GM21529 (cell line): ENCODE results near the gene CHTF18.
"Not testable (repeated sequence)": the region's sequence is repeated elsewhere in the genome, so short reads cannot be mapped to it uniquely, and the experiment has no call there.

Experiments
- ATAC-seq: cut with Tn5 transposase; IDR thresholded peaks from one replicate; pipeline ENCODE4 v1.9.1; 2021; ENCODE audit not compliant: unreplicated experiment

The CHTF18 gene

GRCh38 chr16:775236-775796 is 13.1 kb upstream of the CHTF18 start:
- ATAC-seq: no peak

DNA sequence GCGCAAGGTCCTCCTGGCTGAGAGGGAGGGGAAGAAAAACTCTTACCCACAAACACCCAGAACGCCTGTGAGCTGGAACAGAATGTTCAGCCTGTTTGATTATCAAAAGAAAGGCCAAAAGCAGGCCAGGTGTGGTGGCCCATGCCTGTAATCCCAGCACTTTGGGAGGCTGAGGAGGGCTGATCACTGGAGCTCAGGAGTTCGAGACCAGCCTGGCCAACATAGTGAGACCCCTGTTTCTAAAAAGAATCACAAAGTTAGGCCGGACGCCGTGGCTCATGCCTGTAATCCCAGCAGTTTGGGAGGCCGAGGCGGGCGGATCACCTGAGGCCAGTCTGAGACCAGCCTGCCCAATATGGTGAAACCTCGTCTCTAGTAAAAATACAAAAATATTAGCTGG is 12.1 kb upstream of the CHTF18 start:
- not testable (repeated sequence) for ATAC-seq

- no peak for ATAC-seq
These were observed 11.6 kb upstream of the CHTF18 start for GRCh38 chr16:776824-777223.

DNA sequence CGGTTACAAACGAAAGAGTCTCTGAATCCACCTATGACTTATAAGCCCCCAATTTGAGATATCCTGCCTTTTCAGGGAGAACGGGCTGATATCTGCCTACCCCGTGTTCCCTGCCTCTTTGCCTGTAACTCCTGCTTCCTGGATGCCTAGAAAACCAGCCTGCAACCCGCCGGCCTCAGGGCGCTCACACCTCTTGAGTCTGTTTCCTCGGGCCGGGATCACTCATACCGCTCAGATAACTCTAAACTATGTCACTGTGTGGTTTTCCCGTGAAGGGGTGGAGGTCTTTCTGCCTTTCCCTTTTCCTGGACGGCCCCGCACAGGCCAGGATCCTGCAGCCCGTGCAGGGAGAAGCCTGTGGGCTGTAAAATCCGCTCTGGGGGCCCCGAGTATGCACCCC is 10.6 kb upstream of the CHTF18 start:
- ATAC-seq: no peak

DNA sequence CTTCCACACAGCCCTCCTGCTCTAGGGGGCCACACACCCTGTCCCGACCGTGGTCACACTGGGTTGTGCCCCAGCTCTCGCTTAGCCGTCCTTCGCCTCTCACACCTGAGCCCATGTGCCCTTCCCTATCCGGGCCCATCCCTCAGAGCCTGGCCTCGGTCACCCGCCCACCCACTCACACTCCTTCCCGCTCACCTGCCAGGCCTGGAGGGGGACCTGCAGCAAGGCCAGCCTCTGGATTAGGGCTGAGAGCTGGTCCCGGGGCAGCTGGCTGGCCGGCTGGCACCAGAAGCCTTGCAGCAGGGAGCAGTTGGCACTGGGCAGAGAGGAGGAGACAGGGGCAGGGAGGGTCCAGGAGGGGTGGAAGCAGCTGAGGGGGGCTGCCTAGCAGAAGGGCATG is 10.0 kb upstream of the CHTF18 start:
- no peak for ATAC-seq

DNA sequence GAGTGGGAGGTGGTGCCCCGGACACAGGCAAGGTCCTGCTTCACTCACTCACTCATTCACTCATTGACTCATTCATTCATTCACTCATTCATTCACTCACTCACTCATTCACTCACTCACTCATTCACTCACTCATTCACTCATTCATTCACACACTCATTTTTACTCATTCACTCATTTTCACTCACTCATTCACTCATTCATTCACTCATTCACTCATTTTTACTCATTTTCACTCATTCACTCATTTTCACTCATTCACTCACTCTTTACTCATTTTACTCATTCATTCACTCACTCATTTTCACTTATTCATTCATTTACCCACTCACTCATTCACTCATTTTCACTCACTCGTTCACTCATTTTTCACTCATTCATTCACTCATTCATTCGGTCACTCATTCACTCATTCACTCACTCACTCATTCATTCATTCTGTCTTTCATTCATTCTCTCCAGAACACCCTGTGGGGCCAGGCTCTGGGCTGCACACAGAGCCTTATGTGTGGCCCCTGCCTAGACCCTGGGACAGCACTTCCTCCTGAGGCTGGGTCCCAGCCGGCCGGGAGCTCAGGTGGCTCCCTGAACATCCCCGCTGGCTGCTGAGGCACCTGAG is 9.4 kb upstream of the CHTF18 start:
- no peak for ATAC-seq

DNA sequence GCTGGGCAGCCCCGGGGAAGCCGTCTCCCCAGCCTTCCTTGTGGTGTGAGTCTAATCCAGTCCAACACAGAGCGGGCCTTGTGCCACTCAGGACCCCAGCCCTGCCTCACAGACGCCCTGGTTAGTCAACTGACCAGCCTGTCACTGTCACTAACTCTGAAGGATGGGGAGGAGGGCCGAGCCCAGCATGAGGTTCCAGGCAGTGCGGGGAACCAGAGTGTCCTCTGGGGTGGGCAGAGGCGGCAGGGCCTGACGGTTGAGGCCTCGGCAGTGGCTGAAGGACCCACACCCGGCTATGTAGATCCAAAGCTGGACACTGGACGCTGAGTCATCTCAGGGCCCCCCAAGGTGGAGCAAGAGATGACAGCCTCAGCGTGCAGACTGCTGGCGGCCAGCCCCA is 8.9 kb upstream of the CHTF18 start:
- no peak for ATAC-seq

DNA sequence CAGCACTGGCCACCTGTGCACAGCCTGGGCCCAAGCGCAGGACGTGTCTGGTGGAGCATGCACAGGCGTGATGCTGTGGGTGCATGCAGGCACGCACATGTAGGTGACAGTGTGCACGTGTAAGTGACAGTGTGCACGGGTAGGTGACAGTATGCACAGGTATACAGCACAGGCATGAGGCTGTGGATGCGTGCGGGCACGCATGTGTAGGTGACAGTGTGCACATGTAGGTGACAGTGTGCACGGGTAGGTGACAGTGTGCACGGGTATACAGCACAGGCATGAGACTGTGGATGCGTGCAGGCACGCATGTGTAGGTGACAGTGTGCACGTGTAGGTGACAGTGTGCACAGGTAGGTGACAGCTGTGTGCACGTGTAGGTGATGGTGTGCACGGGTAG is 8.1 kb upstream of the CHTF18 start:
- ATAC-seq: no peak

DNA sequence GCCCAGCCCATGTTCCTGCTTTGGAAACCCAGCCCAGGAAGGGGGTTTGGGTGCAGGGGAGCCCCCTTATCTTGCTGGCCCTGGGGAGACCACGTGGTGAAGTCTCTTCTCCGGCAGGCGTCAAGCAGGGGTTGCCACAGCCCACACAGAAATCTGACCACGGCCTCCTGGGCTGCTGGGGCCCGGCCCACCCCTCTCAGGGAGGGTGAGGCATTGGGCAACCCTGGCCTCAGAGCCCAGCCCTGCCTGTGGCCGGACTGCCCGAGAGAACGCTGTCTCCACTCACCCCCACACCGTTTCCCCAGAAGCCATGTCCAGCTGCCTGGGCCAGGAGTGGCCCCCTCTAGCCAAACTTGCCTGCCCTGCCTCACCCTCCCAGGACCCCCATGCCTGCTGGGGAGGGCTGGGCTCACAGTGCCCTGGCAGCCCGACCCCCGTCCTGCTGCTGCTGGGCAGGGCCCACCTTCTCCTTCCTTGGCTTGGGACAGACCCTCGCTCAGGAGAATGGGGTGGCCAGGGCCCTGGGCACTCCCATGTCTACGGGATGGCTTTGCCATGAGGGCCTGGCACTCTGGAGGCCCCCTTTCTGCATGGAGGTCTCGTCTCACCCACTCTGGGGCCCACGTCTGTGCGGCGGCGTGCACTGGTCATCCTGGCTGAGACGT is 6.9 kb upstream of the CHTF18 start:
- no peak for ATAC-seq

DNA sequence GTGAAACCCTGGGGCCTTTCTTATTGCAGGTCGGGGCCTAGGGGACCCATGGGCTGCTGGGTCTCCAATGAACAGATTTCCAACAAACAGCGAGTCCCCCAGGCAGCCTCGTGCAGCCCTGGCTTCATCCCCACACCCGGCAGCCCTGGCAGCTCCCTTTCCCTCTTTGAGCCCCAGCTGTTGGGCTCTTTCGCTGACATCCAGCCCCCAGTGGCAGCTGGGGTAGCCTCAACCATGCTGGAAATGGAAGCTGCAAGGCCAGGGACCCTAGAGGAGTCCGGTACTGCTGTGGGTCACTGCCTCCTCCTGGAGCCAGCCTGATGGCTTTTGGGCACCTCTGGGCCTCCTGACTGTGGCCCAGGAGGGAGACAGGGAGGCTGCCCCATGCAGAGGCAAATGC is 6.2 kb upstream of the CHTF18 start:
- ATAC-seq: no peak

DNA sequence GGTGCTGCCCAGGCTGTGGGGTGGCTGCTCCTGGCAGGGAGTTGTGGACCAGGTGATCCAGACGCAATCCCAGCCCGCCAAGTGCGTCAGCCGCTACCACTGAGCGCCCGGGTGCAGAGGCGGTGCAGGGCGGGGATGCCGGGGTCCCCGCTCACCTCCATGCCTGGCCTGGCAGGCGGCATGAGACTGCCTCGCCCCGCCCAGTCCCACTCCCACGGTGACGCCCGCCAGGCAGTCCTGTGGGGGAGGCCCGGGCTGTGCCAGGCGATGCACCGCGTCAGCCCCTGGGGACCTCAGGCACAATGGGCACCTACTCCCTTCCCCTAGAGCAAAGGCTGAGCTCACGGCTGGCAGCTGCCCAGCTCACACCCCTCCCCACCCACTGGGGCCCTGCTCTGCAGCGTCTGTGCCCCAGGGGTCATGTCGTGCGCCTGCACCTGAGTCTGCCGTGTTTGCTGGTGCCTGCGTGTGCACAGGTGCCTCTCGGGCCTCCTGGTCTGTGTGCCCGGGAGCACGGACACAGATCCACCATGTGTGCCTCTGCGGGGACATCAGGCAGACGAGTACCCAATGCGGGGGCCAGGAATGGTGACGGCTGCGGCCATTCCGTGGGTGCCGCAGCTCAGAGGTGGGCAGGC is 5.5 kb upstream of the CHTF18 start:
- no peak for ATAC-seq

DNA sequence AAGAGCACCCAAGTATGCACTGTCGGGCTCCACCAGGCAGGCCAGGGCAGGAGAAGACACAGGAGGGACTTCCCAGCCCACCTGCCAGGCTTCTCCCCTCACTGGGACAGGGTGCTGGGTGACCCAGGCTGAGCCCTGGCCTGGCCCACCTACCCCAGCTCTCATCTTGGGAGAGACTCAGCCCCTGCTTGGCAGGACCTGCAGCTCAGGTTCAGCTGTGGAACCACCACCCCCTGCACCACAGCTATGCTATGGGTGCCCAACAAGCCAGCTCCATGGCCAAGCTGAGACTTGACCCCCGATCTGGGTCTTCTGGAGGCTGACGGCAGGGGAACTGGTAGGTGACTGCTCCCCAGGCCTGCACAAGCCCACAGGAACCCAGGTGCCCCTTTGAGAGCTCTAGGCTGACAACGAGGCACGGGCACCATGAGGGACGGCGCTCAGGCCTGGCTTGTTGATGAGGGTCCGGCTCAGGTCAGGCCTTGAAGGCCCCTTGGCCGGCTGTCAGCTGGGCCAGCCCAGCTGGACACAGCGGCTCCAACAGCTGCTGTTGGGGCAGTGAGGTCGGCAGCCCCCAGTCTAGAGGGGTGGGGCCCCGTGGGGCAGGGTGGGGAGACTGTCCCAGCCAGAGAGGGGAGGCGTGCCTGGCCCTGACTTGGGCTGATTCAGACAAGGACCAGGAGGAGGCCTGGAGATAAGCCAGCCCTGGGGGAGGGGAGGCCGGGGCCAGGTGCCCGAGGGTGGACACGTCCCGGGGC is 4.8 kb upstream of the CHTF18 start:
- ATAC-seq: no peak

GRCh38 chr16:784431-784830 is 4.0 kb upstream of the CHTF18 start:
- no peak for ATAC-seq

GRCh38 chr16:785563-786535 is 2.6 kb upstream of the CHTF18 start:
- ATAC-seq: no peak

GRCh38 chr16:787321-787966 is 976 bp upstream of the CHTF18 start:
- no peak for ATAC-seq

GRCh38 chr16:787978-788398 is 432 bp upstream of the CHTF18 start, which contains the start of gene RPUSD1:
RPUSD1 (minus strand) TSS chr16:788381; CDS start chr16:787737, 644 bp downstream.
- peak; percentile 17 for ATAC-seq

- ATAC-seq: no peak
These were observed 901 bp downstream of the CHTF18 start for GRCh38 chr16:789191-789850.

GRCh38 chr16:790086-790485 is 1.7 kb downstream of the CHTF18 start:
- ATAC-seq: no peak

GRCh38 chr16:791131-791530 is 2.7 kb downstream of the CHTF18 start:
- no peak for ATAC-seq
